Measurements from ENCODE around the gene SPSB3.

The SPSB3 gene

GRCh38 chr16:1729445-1729844 lies 52.9 kb downstream of the SPSB3 start:
- Histone ChIP-seq H3K9me3 (ENCODE audit: control insufficient read depth, insufficient read depth, low read length) (peaks cover 14% of the 10 kb centered on the region; the same call in 1 of the 2 replicates), H3K4me2 (ENCODE audit: low read length) (no peak overlapping the region), H3F3A (ENCODE audit: control insufficient read depth, insufficient read depth) (peaks cover under 1% of the 10 kb centered on the region), H3K4me1 (ENCODE audit: control insufficient read depth, low read length) (peaks cover 19% of the 10 kb centered on the region), H3K27me3 (ENCODE audit: control insufficient read depth, low read length) (no peaks in the 10 kb centered on the region), H4K20me1 (ENCODE audit: control insufficient read depth, insufficient read depth, low read depth, low read length) (no peaks in the 10 kb centered on the region), H3K27ac (ENCODE audit: low read depth, low read length) (no peak overlapping the region), H3K9me2 (replicated peaks; ENCODE audit: control insufficient read depth, low read length) (no peaks in the 10 kb centered on the region), H3K79me2 (ENCODE audit: control insufficient read depth, low read length) (peaks cover 47% of the 10 kb centered on the region), H3K36me3 (ENCODE audit: control insufficient read depth, low read length) (peaks cover 79% of the 10 kb centered on the region), H3K4me3 (ENCODE audit: low read length) (no peak overlapping the region)
- no peak for TF ChIP-seq CTCF (IDR thresholded peaks at IDR 0.05; ENCODE audit: low read depth, low read length, poor library complexity, severe bottlenecking)
- no peak for TF ChIP-seq EZH2phosphoT487 (IDR thresholded peaks at IDR 0.05; ENCODE audit: borderline replicate concordance, low read length)

- TF ChIP-seq EZH2phosphoT487 (IDR thresholded peaks at IDR 0.05; ENCODE audit: borderline replicate concordance, low read length) (no peak), CTCF (IDR thresholded peaks at IDR 0.05; ENCODE audit: low read depth, low read length, poor library complexity, severe bottlenecking) (no peak)
- H4K20me1 ChIP-seq (ENCODE audit: control insufficient read depth, insufficient read depth, low read depth, low read length) = no peaks in the 10 kb centered on the region
- no peaks in the 10 kb centered on the region for H3K9me2 ChIP-seq (replicated peaks; ENCODE audit: control insufficient read depth, low read length)
- no peaks in the 10 kb centered on the region for H3K27me3 ChIP-seq (ENCODE audit: control insufficient read depth, low read length)
- H3K9me3 ChIP-seq (ENCODE audit: control insufficient read depth, insufficient read depth, low read length) = peaks cover 10% of the 10 kb centered on the region; the same call in 1 of the 2 replicates
- peaks cover 51% of the 10 kb centered on the region for H3K79me2 ChIP-seq (ENCODE audit: control insufficient read depth, low read length)
- no peak overlapping the region for H3K27ac ChIP-seq (ENCODE audit: low read depth, low read length)
- H3K4me2 ChIP-seq (ENCODE audit: low read length) = no peak overlapping the region
- H3K36me3 ChIP-seq (ENCODE audit: control insufficient read depth, low read length) = peaks cover 79% of the 10 kb centered on the region
- peaks cover 23% of the 10 kb centered on the region for H3K4me1 ChIP-seq (ENCODE audit: control insufficient read depth, low read length)
- H3K4me3 ChIP-seq (ENCODE audit: low read length) = no peak overlapping the region
- no peaks in the 10 kb centered on the region for H3F3A ChIP-seq (ENCODE audit: control insufficient read depth, insufficient read depth)
These were observed 53.3 kb downstream of the SPSB3 start for GRCh38 chr16:1729026-1729425.

GRCh38 chr16:1727651-1728624 lies 54.4 kb downstream of the SPSB3 start:
- Histone ChIP-seq H3K4me2 (ENCODE audit: low read length) (no peak overlapping the region), H3K79me2 (ENCODE audit: control insufficient read depth, low read length) (peaks cover 58% of the 10 kb centered on the region), H3K27ac (ENCODE audit: low read depth, low read length) (no peak overlapping the region), H3K36me3 (ENCODE audit: control insufficient read depth, low read length) (peaks cover 71% of the 10 kb centered on the region), H3K9me3 (ENCODE audit: control insufficient read depth, insufficient read depth, low read length) (no peaks in the 10 kb centered on the region), H3K9me2 (replicated peaks; ENCODE audit: control insufficient read depth, low read length) (no peaks in the 10 kb centered on the region), H3K27me3 (ENCODE audit: control insufficient read depth, low read length) (no peaks in the 10 kb centered on the region), H3K4me3 (ENCODE audit: low read length) (no peak overlapping the region), H4K20me1 (ENCODE audit: control insufficient read depth, insufficient read depth, low read depth, low read length) (no peaks in the 10 kb centered on the region), H3F3A (ENCODE audit: control insufficient read depth, insufficient read depth) (no peaks in the 10 kb centered on the region), H3K4me1 (ENCODE audit: control insufficient read depth, low read length) (peaks cover 34% of the 10 kb centered on the region)
- no peak for TF ChIP-seq EZH2phosphoT487 (IDR thresholded peaks at IDR 0.05; ENCODE audit: borderline replicate concordance, low read length)
- no peak for TF ChIP-seq CTCF (IDR thresholded peaks at IDR 0.05; ENCODE audit: low read depth, low read length, poor library complexity, severe bottlenecking)

Measured in DOHH2 (cell line).